Measurements from ENCODE around the gene SRD5A3. TPM values are rescaled to one million over a fixed set of nuclear protein-coding genes. Genes with fewer than 3 reads are reported as not detected.

The SRD5A3 gene
- total and polyA plus RNA-seq, 2 donors (not counting 3 experiments of a cell fraction or from before 2014, with no cell fraction given) = 23.6 to 24.3 TPM

- FAIRE-seq (no peak), DNase-seq (ENCODE audit: low read depth, low spot score) (no peak)
- Histone ChIP-seq H4K20me1 (replicated peaks; ENCODE audit: control insufficient read depth, extremely low read depth, insufficient read depth, low read length) (peaks cover 18% of the 10 kb centered on the region), H3K9me1 (replicated peaks; ENCODE audit: control insufficient read depth, extremely low read depth, insufficient read depth, low read length) (no peaks in the 10 kb centered on the region), H3K36me3 (ENCODE audit: control insufficient read depth in 2 of 2, extremely low read depth in 1 of 2, insufficient read depth in 2 of 2, low read length in 2 of 2) (peaks cover 14 to 15% of the 10 kb centered on the region in 2 experiments), H3K79me2 (ENCODE audit: control insufficient read depth, insufficient read depth, low read length) (peaks cover 95% of the 10 kb centered on the region), H3K4me1 (ENCODE audit: control insufficient read depth, extremely low read depth, insufficient read depth, low read length) (no peaks in the 10 kb centered on the region), H3K9me3 (replicated peaks; ENCODE audit: control insufficient read depth, insufficient read depth, low read length) (no peaks in the 10 kb centered on the region), H3K4me2 (ENCODE audit: insufficient read depth, low read length) (no peak overlapping the region), H3K9ac (replicated peaks; ENCODE audit: extremely low read depth, insufficient read depth, low read length) (no peak overlapping the region), H2AFZ (ENCODE audit: low read depth, low read length) (no peak overlapping the region), H3K27me3 (ENCODE audit: control insufficient read depth in 2 of 2, insufficient read depth in 2 of 2, low read length in 2 of 2) (no peaks in the 10 kb centered on the region), H3K27ac (ENCODE audit: insufficient read depth, low read depth, low read length) (no peak overlapping the region), H3K4me3 (replicated peaks in 1 of 3; ENCODE audit: insufficient read depth in 1 of 3, low read depth in 1 of 3, low read length in 3 of 3) (no peak overlapping the region)
- dilution Hi-C loops (cut with MboI; ENCODE audit: extremely low pct_ligation_motif_present, low sequenced_read_pairs) (no loop called here), intact Hi-C loops (cut with micrococcal nuclease) (no loop called here)
- TF ChIP-seq POLR2A (IDR thresholded peaks at IDR 0.05; ENCODE audit: low read depth, low read length) = no peak
- TF ChIP-seq, protein P1, sequence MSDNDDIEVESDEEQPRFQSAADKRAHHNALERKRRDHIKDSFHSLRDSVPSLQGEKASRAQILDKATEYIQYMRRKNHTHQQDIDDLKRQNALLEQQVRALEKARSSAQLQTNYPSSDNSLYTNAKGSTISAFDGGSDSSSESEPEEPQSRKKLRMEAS (IDR thresholded peaks at IDR 0.05; ENCODE audit: insufficient read depth, insufficient read length) = no peak
- BruUV-seq (replicated peaks) = no TSS peak
- CTCF ChIA-PET = interaction anchor here (1.0 to 3.0 kb wide), 6 partner anchors 12 to 144 kb away, joined by 3 to 12 read pairs (median 5); partner anchors contain the start of gene SRD5A3
- POLR2A ChIA-PET = no interaction called here
Measured at GRCh38 chr4:55410431-55410830, 64.4 kb downstream of the SRD5A3 start.

DNA sequence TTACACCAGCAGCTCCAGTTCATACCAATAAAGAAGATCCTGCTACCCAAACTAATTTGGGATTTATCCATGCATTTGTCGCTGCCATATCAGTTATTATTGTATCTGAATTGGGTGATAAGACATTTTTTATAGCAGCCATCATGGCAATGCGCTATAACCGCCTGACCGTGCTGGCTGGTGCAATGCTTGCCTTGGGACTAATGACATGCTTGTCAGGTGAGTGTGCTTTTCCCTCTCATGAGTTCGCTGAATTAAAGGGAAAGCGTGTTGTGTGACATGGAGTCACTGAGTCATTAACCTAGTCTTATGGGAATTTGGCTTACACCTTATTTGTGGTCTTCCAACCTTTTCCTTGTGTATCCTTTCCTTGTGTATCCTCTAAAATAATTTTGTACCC, 65.6 kb downstream of the SRD5A3 start:
- no peak for TF ChIP-seq JUN (IDR thresholded peaks at IDR 0.05; ENCODE audit: borderline replicate concordance, insufficient read depth, insufficient read length, low read depth)
- peak; percentile 68 for FAIRE-seq
- H3K4me2 ChIP-seq (ENCODE audit: insufficient read depth, low read length) = no peak overlapping the region
- H2AFZ ChIP-seq (ENCODE audit: low read depth, low read length) = no peak overlapping the region
- ChIA-PET POLR2A (no interaction called here), CTCF (interaction anchor here (0.6 to 2.1 kb wide), 3 partner anchors 15 to 134 kb away, joined by 3 to 5 read pairs (median 3); no protein-coding TSS in a partner anchor)
- no peaks in the 10 kb centered on the region for H3K27me3 ChIP-seq (ENCODE audit: control insufficient read depth in 2 of 2, insufficient read depth in 2 of 2, low read length in 2 of 2)
- H3K4me3 ChIP-seq (replicated peaks in 1 of 3; ENCODE audit: insufficient read depth in 1 of 3, low read depth in 1 of 3, low read length in 3 of 3) = no peak overlapping the region
- dilution Hi-C loops (cut with MboI; ENCODE audit: extremely low pct_ligation_motif_present, low sequenced_read_pairs) = no loop called here
- H3K36me3 ChIP-seq (ENCODE audit: control insufficient read depth in 2 of 2, extremely low read depth in 1 of 2, insufficient read depth in 2 of 2, low read length in 2 of 2) = peaks cover 11% of the 10 kb centered on the region in 2 experiments
- H3K9me3 ChIP-seq (replicated peaks; ENCODE audit: control insufficient read depth, insufficient read depth, low read length) = no peaks in the 10 kb centered on the region
- H3K9ac ChIP-seq (replicated peaks; ENCODE audit: extremely low read depth, insufficient read depth, low read length) = no peak overlapping the region
- peaks cover 92% of the 10 kb centered on the region for H3K79me2 ChIP-seq (ENCODE audit: control insufficient read depth, insufficient read depth, low read length)
- H4K20me1 ChIP-seq (replicated peaks; ENCODE audit: control insufficient read depth, extremely low read depth, insufficient read depth, low read length) = peaks cover 15% of the 10 kb centered on the region
- intact Hi-C loops (cut with micrococcal nuclease) = no loop called here
- no peaks in the 10 kb centered on the region for H3K9me1 ChIP-seq (replicated peaks; ENCODE audit: control insufficient read depth, extremely low read depth, insufficient read depth, low read length)
- H3K27ac ChIP-seq (ENCODE audit: insufficient read depth, low read depth, low read length) = no peak overlapping the region
- no peaks in the 10 kb centered on the region for H3K4me1 ChIP-seq (ENCODE audit: control insufficient read depth, extremely low read depth, insufficient read depth, low read length)
- no peak for DNase-seq (ENCODE audit: low read depth, low spot score)
- no TSS peak for BruUV-seq (replicated peaks)
